Osteoblast (primary cell): ENCODE data around the gene RNF19B. TPM values are rescaled to one million over a fixed set of nuclear protein-coding genes. Genes with fewer than 3 reads are reported as not detected.

Experiments
- DNase-seq: peaks from one replicate; pipeline ENCODE4 v3.0.0; 2011; ENCODE audit warnings: low spot score, mixed read lengths; ENCODE audit not compliant: insufficient read length; ENCODE audit errors: missing footprints
- H2AFZ ChIP-seq: 2 replicates; pipeline ENCODE4 v1.6.0; 2011; ENCODE audit warnings: mild to moderate bottlenecking, low read length
- H3K27ac ChIP-seq: 2 replicates; pipeline ENCODE4 v1.5.1; 2011; ENCODE audit warnings: mild to moderate bottlenecking, low read depth, low read length, moderate library complexity
- H3K27me3 ChIP-seq: 2 replicates; pipeline ENCODE4 v1.6.0; 2012; ENCODE audit warnings: mild to moderate bottlenecking, control low read depth, inconsistent platforms, low read length, moderate library complexity; ENCODE audit not compliant: insufficient read depth
- H3K36me3 ChIP-seq: 2 replicates; pipeline ENCODE4 v1.5.1; 2011; ENCODE audit warnings: mild to moderate bottlenecking, low read length, control low read depth, moderate library complexity; ENCODE audit not compliant: insufficient read depth
- H3K4me1 ChIP-seq: 2 replicates; pipeline ENCODE4 v1.5.1; 2011; ENCODE audit warnings: mild to moderate bottlenecking, low read length, control low read depth, moderate library complexity; ENCODE audit not compliant: insufficient read depth
- H3K4me2 ChIP-seq: 2 replicates; pipeline ENCODE4 v1.6.0; 2011; ENCODE audit warnings: mild to moderate bottlenecking, low read length; ENCODE audit not compliant: insufficient read depth
- H3K4me3 ChIP-seq: fragments of 200-600 bp; sonication (generic); 3 replicates; pipeline ENCODE4 v1.5.1; 2012; ENCODE audit warnings: mild to moderate bottlenecking, low read length, inconsistent platforms; ENCODE audit not compliant: insufficient read depth
- H3K79me2 ChIP-seq: 2 replicates; pipeline ENCODE4 v1.6.0; 2012; ENCODE audit warnings: mild to moderate bottlenecking, low read length, control low read depth, inconsistent platforms; ENCODE audit not compliant: insufficient read depth
- H3K9me3 ChIP-seq: 2 replicates; pipeline ENCODE4 v1.5.1; 2011; ENCODE audit warnings: low read depth, low read length, control low read depth
- H4K20me1 ChIP-seq: 2 replicates; pipeline ENCODE4 v1.6.0; 2012; ENCODE audit warnings: mild to moderate bottlenecking, low read length, control low read depth; ENCODE audit not compliant: insufficient read depth
- CTCF ChIP-seq: IDR thresholded peaks from 2 replicates; pipeline ENCODE4 v1.5.1; 2011; ENCODE audit warnings: mild to moderate bottlenecking, low read depth, low read length, moderate library complexity; ENCODE audit errors: extremely low read depth
- total RNA-seq: library from RNA; depleted of rRNA; stranded (reverse); fragments of >200 nt; gene quantifications from 2 replicates; pipeline ENCODE4 v1.2.3, GENCODE V29; 2012

RNF19B gene
- total RNA-seq, 1 donor: 14.5 TPM

GRCh38 chr1:32992489-32993323 lies 28.1 kb upstream of the RNF19B start:
- Histone ChIP-seq H3K36me3 (no peaks in the 10 kb centered on the region), H2AFZ (no peak overlapping the region), H3K79me2 (no peaks in the 10 kb centered on the region), H3K27me3 (no peaks in the 10 kb centered on the region), H4K20me1 (no peaks in the 10 kb centered on the region), H3K4me3 (no peak overlapping the region), H3K4me2 (peak overlapping the region; percentile 23), H3K27ac (peak overlapping the region; percentile 89), H3K9me3 (no peaks in the 10 kb centered on the region), H3K4me1 (peaks cover 46% of the 10 kb centered on the region)
- DNase-seq: peak; percentile 96
- TF ChIP-seq CTCF: no peak

- H3K79me2 ChIP-seq: no peaks in the 10 kb centered on the region
- H4K20me1 ChIP-seq: no peaks in the 10 kb centered on the region
- no peak overlapping the region for H2AFZ ChIP-seq
- no peaks in the 10 kb centered on the region for H3K9me3 ChIP-seq
- DNase-seq: no peak
- H3K4me2 ChIP-seq: peak overlapping the region; percentile 15
- no peaks in the 10 kb centered on the region for H3K27me3 ChIP-seq
- peaks cover 38% of the 10 kb centered on the region for H3K4me1 ChIP-seq
- H3K4me3 ChIP-seq: no peak overlapping the region
- TF ChIP-seq CTCF: no peak
- H3K27ac ChIP-seq: peak overlapping the region; percentile 89
- no peaks in the 10 kb centered on the region for H3K36me3 ChIP-seq
These were observed 27.3 kb upstream of the RNF19B start for GRCh38 chr1:32991819-32992488.

DNA sequence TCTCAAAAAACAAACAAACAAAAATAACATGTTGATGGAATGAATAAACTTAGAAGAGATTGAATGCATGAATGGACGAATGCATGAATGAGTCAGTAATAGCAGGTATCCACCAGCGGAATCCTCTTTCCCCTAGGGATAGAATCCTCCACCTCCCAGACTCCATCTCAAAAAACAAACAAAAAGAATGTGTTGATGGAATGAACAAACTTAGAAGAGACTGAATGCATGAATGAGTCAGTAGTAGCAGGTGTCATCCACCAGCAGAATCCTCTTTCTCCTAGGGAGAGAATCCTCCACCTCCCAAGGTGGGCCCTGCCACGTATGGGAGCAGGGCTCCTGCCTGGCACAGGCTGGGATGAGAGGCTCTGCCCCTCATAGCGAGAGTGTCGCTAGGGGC lies 26.8 kb upstream of the RNF19B start:
- no peak for TF ChIP-seq CTCF
- peaks cover 34% of the 10 kb centered on the region for H3K4me1 ChIP-seq
- H3K9me3 ChIP-seq: no peaks in the 10 kb centered on the region
- no peaks in the 10 kb centered on the region for H3K79me2 ChIP-seq
- DNase-seq: no peak
- no peaks in the 10 kb centered on the region for H3K27me3 ChIP-seq
- H4K20me1 ChIP-seq: no peaks in the 10 kb centered on the region
- H3K36me3 ChIP-seq: no peaks in the 10 kb centered on the region
- no peak overlapping the region for H3K4me2 ChIP-seq
- no peak overlapping the region for H2AFZ ChIP-seq
- H3K4me3 ChIP-seq: no peak overlapping the region
- peak overlapping the region; percentile 89 for H3K27ac ChIP-seq

GRCh38 chr1:32990887-32991286 lies 26.3 kb upstream of the RNF19B start:
- no peak overlapping the region for H2AFZ ChIP-seq
- no peaks in the 10 kb centered on the region for H3K27me3 ChIP-seq
- no peaks in the 10 kb centered on the region for H3K9me3 ChIP-seq
- H3K79me2 ChIP-seq: no peaks in the 10 kb centered on the region
- no peaks in the 10 kb centered on the region for H4K20me1 ChIP-seq
- no peak for TF ChIP-seq CTCF
- no peak overlapping the region for H3K4me2 ChIP-seq
- DNase-seq: no peak
- H3K27ac ChIP-seq: peak overlapping the region; percentile 24
- H3K36me3 ChIP-seq: no peaks in the 10 kb centered on the region
- no peak overlapping the region for H3K4me3 ChIP-seq
- H3K4me1 ChIP-seq: peaks cover 34% of the 10 kb centered on the region
